Measurements from ENCODE around the gene OXNAD1. TPM values are rescaled to one million over a fixed set of nuclear protein-coding genes. Genes with fewer than 3 reads are reported as not detected.

The OXNAD1 gene
- total RNA-seq, 1 experiment from 2014 or later = 18.5 TPM

GRCh38 chr3:16255726-16256125 is 9.3 kb upstream of the OXNAD1 start:
- POLR2A ChIA-PET (ENCODE audit: unreplicated experiment) = no interaction called here
- TF ChIP-seq CTCF (conservative IDR thresholded peaks at IDR 0.05) = no peak
- no peak for TF ChIP-seq EZH2 (IDR thresholded peaks at IDR 0.05; ENCODE audit: low read depth)
- DNase-seq = no peak
- Histone ChIP-seq H3K9me3 (ENCODE audit: insufficient read depth, low read depth) (no peaks in the 10 kb centered on the region), H3K36me3 (ENCODE audit: low read depth) (peaks cover 10% of the 10 kb centered on the region; the same call in 1 of the 2 replicates), H3F3A (ENCODE audit: insufficient read depth, low read depth) (no peaks in the 10 kb centered on the region; the same call in 1 of the 2 replicates), H2AFZ (no peak overlapping the region), H3K4me1 (replicated peaks; ENCODE audit: insufficient read depth) (no peaks in the 10 kb centered on the region), H4K20me1 (ENCODE audit: insufficient read depth) (no peaks in the 10 kb centered on the region), H3K27ac (no peak overlapping the region), H3K4me2 (no peak overlapping the region), H3K9me2 (ENCODE audit: insufficient read depth) (no peaks in the 10 kb centered on the region), H3K79me2 (ENCODE audit: low read depth) (no peaks in the 10 kb centered on the region), H3K27me3 (ENCODE audit: insufficient read depth, low read depth) (no peaks in the 10 kb centered on the region), H3K4me3 (no peak overlapping the region)
- no TSS peak for BruUV-seq (replicated peaks)
- CTCF ChIA-PET = no interaction called here
- intact Hi-C loops (cut with micrococcal nuclease; ENCODE audit: unreplicated experiment) = no loop called here

GRCh38 chr3:16257309-16257708 is 7.7 kb upstream of the OXNAD1 start:
- ChIA-PET POLR2A (ENCODE audit: unreplicated experiment) (no interaction called here), CTCF (no interaction called here)

GRCh38 chr3:16258177-16258576 is 6.8 kb upstream of the OXNAD1 start:
- no peak overlapping the region for H3K4me3 ChIP-seq
- TF ChIP-seq CTCF (conservative IDR thresholded peaks at IDR 0.05) = no peak
- no peak for TF ChIP-seq EZH2 (IDR thresholded peaks at IDR 0.05; ENCODE audit: low read depth)
- H3K9me2 ChIP-seq (ENCODE audit: insufficient read depth) = no peaks in the 10 kb centered on the region
- no peak overlapping the region for H2AFZ ChIP-seq
- no TSS peak for BruUV-seq (replicated peaks)
- H3K27ac ChIP-seq = no peak overlapping the region
- H3K4me2 ChIP-seq = no peak overlapping the region
- H3K36me3 ChIP-seq (ENCODE audit: low read depth) = peaks cover 10% of the 10 kb centered on the region; the same call in 1 of the 2 replicates
- CTCF ChIA-PET = no interaction called here
- intact Hi-C loops (cut with micrococcal nuclease; ENCODE audit: unreplicated experiment) = no loop called here
- H3F3A ChIP-seq (ENCODE audit: insufficient read depth, low read depth) = no peaks in the 10 kb centered on the region; the same call in 1 of the 2 replicates
- peaks cover 1% of the 10 kb centered on the region for H3K4me1 ChIP-seq (replicated peaks; ENCODE audit: insufficient read depth)
- no peak for DNase-seq
- H3K27me3 ChIP-seq (ENCODE audit: insufficient read depth, low read depth) = no peaks in the 10 kb centered on the region
- no peaks in the 10 kb centered on the region; the same call in 1 of the 2 replicates for H4K20me1 ChIP-seq (ENCODE audit: insufficient read depth)
- POLR2A ChIA-PET (ENCODE audit: unreplicated experiment) = no interaction called here
- H3K79me2 ChIP-seq (ENCODE audit: low read depth) = peaks cover 15% of the 10 kb centered on the region
- no peaks in the 10 kb centered on the region for H3K9me3 ChIP-seq (ENCODE audit: insufficient read depth, low read depth)

More at GRCh38 chr3:16257309-16257708, 7.7 kb upstream of the OXNAD1 start:
- H3K27me3 ChIP-seq (ENCODE audit: insufficient read depth, low read depth) = no peaks in the 10 kb centered on the region
- H3K4me2 ChIP-seq = no peak overlapping the region
- H3K4me3 ChIP-seq = no peak overlapping the region
- no peaks in the 10 kb centered on the region for H3K4me1 ChIP-seq (replicated peaks; ENCODE audit: insufficient read depth)
- H2AFZ ChIP-seq = no peak overlapping the region
- intact Hi-C loops (cut with micrococcal nuclease; ENCODE audit: unreplicated experiment) = no loop called here
- H3K79me2 ChIP-seq (ENCODE audit: low read depth) = peaks cover 7% of the 10 kb centered on the region
- no peaks in the 10 kb centered on the region for H3K9me3 ChIP-seq (ENCODE audit: insufficient read depth, low read depth)
- no peaks in the 10 kb centered on the region; the same call in 1 of the 2 replicates for H3F3A ChIP-seq (ENCODE audit: insufficient read depth, low read depth)
- H4K20me1 ChIP-seq (ENCODE audit: insufficient read depth) = no peaks in the 10 kb centered on the region; the same call in 1 of the 2 replicates
- no peak for TF ChIP-seq CTCF (conservative IDR thresholded peaks at IDR 0.05)
- no peak for TF ChIP-seq EZH2 (IDR thresholded peaks at IDR 0.05; ENCODE audit: low read depth)
- H3K9me2 ChIP-seq (ENCODE audit: insufficient read depth) = no peaks in the 10 kb centered on the region
- DNase-seq = no peak
- H3K27ac ChIP-seq = no peak overlapping the region
- no TSS peak for BruUV-seq (replicated peaks)
- H3K36me3 ChIP-seq (ENCODE audit: low read depth) = peaks cover 10% of the 10 kb centered on the region; the same call in 1 of the 2 replicates
